ENCODE measurements around the gene HID1. TPM values are rescaled to one million over a fixed set of nuclear protein-coding genes. Genes with fewer than 3 reads are reported as not detected.

The HID1 gene
- total and polyA plus RNA-seq, 9 of the 15 experiments (the other 6 are each of a cell fraction or from before 2014, with no cell fraction given): 0.14 to 2.1 (median 0.54) TPM; not detected in 2

DNA sequence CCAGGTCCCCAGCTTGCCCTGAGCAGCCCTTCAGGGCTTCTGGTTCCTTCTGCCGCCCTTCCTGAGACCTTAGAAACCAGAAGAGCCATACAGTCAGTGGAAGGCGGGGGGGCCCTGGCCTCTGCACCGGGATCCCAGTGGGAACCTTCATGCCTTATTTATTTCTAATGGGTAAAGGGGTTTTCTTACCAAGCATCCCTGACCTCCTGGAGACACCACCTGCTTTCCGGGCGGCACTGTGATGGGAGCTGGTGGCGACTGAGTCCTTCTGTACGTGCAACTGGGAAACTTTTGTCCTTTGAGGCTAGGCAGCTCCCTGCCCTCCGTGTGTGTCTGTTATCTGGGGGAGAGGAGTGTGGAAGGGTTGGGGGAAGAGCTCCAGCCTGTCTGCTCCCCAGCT lies 32.7 kb upstream of the HID1 start (continued):
- TF ChIP-seq ZNF586 (CRISPR knock-in tag; conservative IDR thresholded peaks at IDR 0.05): no peak

DNA sequence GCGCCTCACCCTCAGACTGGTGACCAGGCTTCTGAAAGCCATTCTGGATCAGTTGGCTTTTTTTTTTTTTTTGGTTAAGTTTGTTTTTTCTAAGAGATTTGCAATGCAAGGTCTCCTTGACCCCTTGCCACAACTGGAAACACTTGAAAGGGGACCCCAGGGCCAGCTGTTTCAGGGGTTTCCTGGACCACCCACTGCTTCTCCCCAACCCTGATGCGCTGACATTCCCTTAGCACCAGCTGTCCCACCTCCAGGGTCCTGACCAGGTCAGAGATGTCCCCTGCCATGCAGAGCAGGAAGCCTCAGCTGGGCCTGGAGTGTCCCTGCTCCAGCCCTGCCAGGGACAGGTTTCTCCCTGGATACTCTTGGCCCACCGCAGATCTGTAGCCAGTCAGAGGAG lies 31.8 kb upstream of the HID1 start:
- FAIRE-seq (no peak), ATAC-seq (no peak), DNase-seq (ENCODE audit: extremely low read depth in 1 of 4, low spot score in 3 of 4) (no peak)
- Histone ChIP-seq H2AFZ (ENCODE audit: low read depth, low read length) (no peak overlapping the region), H3K4me3 (no peak overlapping the region), H3K9ac (ENCODE audit: insufficient read depth in 1 of 2, low read depth in 2 of 2, low read length in 2 of 2) (no peak overlapping the region), H4K20me1 (replicated peaks; ENCODE audit: control insufficient read depth, insufficient read depth, low read length) (no peaks in the 10 kb centered on the region), H3K27ac (ENCODE audit: extremely low read depth, low read depth, low read length) (no peak overlapping the region), H3K79me2 (ENCODE audit: control insufficient read depth, insufficient read depth, low read length) (no peaks in the 10 kb centered on the region), H3K36me3 (ENCODE audit: control insufficient read depth, insufficient read depth, low read length) (peaks cover 21% of the 10 kb centered on the region; the same call in 1 of the 3 replicates), H3K27me3 (ENCODE audit: control insufficient read depth in 2 of 2, insufficient read depth in 2 of 2, low read length in 2 of 2) (no peaks in the 10 kb centered on the region), H3K9me1 (ENCODE audit: control insufficient read depth, insufficient read depth, low read length) (peaks cover 3% of the 10 kb centered on the region), H3K4me2 (ENCODE audit: insufficient read depth, low read length) (no peak overlapping the region), H3K9me3 (replicated peaks; ENCODE audit: control insufficient read depth, insufficient read depth, low read depth, low read length) (no peaks in the 10 kb centered on the region), H3K4me1 (replicated peaks in 1 of 2; ENCODE audit: control insufficient read depth in 2 of 2, insufficient read depth in 2 of 2, low read length in 2 of 2) (peaks cover 8 to 25% of the 10 kb centered on the region in 2 experiments; a peak in 4 of 5 replicates)
- in situ Hi-C loops (cut with MboI) (no loop called here), intact Hi-C loops (cut with micrococcal nuclease) (loop anchor here (10.0 kb wide), 1 partner anchor 80 kb away; the partner anchor contains the start of genes OTOP2 and USH1G)
- 86% methylated on average over 3 of the region's 3 CpGs for WGBS (ENCODE audit: insufficient coverage, low coverage, missing lambda C conversion rate)
- POLR2A ChIA-PET: interaction anchor here (0.7 to 7.2 kb wide), 7 partner anchors 8 to 69 kb away, joined by 3 to 56 read pairs (median 4); partner anchors contain the start of genes CDR2L, MRPL58 and OTOP3
- no TSS peak for BruUV-seq (replicated peaks)
- CTCF ChIA-PET (ENCODE audit: low intra/inter-chr PET ratio): no interaction called here
- TF ChIP-seq FOXA3 (CRISPR knock-in tag; conservative IDR thresholded peaks at IDR 0.05 in 1 of 2, IDR thresholded peaks at IDR 0.05 in 1 of 2) (no peak), ZNF384 (IDR thresholded peaks at IDR 0.05; ENCODE audit: low read depth, low read length) (no peak), KDM4B (IDR thresholded peaks at IDR 0.05; ENCODE audit: borderline replicate concordance in 2 of 2, low read depth in 1 of 2) (no peak), NR1H2 (CRISPR knock-in tag; IDR thresholded peaks at IDR 0.05) (no peak), ZBED1 (IDR thresholded peaks at IDR 0.05) (no peak), RB1 (IDR thresholded peaks at IDR 0.05; ENCODE audit: low read depth) (no peak), ZNF589 (CRISPR knock-in tag; IDR thresholded peaks at IDR 0.05; ENCODE audit: low read depth) (no peak), DDX20 (tag; IDR thresholded peaks at IDR 0.05; ENCODE audit: low read depth) (no peak), HMGN3 (IDR thresholded peaks at IDR 0.05; ENCODE audit: borderline replicate concordance, extremely low read depth, insufficient read length, low read depth, low read length) (no peak), FIP1L1 (IDR thresholded peaks at IDR 0.05; ENCODE audit: low read depth, low read length, poor library complexity, severe bottlenecking) (no peak), HNRNPK (IDR thresholded peaks at IDR 0.05; ENCODE audit: low read depth, low read length, poor library complexity, severe bottlenecking) (no peak)
- TF ChIP-seq, protein P1, sequence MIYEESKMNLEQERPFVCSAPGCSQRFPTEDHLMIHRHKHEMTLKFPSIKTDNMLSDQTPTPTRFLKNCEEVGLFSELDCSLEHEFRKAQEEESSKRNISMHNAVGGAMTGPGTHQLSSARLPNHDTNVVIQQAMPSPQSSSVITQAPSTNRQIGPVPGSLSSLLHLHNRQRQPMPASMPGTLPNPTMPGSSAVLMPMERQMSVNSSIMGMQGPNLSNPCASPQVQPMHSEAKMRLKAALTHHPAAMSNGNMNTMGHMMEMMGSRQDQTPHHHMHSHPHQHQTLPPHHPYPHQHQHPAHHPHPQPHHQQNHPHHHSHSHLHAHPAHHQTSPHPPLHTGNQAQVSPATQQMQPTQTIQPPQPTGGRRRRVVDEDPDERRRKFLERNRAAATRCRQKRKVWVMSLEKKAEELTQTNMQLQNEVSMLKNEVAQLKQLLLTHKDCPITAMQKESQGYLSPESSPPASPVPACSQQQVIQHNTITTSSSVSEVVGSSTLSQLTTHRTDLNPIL (CRISPR knock-in tag; IDR thresholded peaks at IDR 0.05): no peak
- TF ChIP-seq, protein P2, sequence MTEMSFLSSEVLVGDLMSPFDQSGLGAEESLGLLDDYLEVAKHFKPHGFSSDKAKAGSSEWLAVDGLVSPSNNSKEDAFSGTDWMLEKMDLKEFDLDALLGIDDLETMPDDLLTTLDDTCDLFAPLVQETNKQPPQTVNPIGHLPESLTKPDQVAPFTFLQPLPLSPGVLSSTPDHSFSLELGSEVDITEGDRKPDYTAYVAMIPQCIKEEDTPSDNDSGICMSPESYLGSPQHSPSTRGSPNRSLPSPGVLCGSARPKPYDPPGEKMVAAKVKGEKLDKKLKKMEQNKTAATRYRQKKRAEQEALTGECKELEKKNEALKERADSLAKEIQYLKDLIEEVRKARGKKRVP (CRISPR knock-in tag; IDR thresholded peaks at IDR 0.05): no peak
